Measurements from ENCODE around the gene ROR2.

GRCh38 chr9:91856419-91856818, 93.6 kb downstream of the ROR2 start:
- TF ChIP-seq POLR2A (IDR thresholded peaks at IDR 0.05; ENCODE audit: low read length) (no peak), GATA1 (IDR thresholded peaks at IDR 0.05; ENCODE audit: low read depth, low read length) (no peak)
